ENCODE results near the gene ACP1.
A peak's percentile ranks its signal among the peaks of the same experiment; 100 is the strongest.

The ACP1 gene

DNA sequence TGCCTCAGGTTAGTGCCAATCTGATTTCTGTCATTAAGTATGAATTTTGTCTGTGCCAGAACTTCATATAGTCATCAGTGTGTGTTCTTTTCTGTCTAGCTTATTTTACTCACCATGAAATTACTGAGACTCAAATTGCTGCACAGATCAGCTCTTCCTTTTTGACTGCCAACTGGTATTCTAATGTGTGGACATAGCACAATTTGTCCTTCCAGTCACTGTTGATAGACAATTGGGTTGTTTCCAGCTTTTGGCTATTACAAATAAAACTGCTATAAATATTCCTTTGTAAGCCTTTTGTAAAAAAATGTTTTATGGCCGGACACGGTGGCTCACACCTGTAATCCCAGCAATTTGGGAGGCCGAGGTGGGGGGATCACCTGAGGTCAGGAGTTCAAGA, 8.7 kb upstream of the ACP1 start:
- no peak for DNase-seq

DNA sequence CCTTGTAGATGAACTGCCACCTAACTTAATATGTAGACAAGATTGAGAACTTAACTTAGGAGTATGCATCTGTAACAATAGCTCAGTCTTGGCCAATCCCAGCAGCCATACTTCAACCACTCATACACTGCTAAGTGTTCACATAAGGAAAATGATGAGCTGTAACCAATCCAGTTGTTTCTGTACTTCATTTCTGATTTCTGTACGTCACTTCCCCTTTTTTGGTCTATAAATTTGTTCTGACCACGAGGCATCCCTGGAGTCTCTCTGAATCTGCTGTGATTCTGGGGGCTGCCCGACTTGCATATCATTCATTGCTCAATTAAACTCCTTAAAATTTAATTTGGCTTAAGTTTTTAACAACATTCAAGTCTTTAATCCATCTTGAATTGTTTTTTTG, 7.3 kb upstream of the ACP1 start:
- no peak for DNase-seq

DNA sequence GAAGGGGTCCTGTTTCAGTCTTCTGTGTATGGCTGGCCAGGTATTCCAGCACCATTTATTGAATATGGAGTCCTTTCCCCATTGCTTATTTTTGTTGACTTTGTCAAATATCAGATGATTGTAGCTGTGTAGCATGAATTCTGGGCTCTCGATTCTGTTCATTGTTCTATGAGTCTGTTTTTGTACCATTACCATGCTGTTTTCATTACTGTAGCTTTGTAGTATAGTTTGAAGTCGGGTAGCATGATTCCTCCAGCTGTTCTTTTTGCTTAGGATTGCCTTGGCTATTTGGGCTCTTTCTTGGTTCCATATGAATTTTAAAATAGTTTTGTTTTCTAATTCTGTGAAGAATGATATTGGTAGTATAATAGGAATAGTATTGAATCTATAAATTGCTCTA, 6.9 kb upstream of the ACP1 start:
- DNase-seq: no peak

DNA sequence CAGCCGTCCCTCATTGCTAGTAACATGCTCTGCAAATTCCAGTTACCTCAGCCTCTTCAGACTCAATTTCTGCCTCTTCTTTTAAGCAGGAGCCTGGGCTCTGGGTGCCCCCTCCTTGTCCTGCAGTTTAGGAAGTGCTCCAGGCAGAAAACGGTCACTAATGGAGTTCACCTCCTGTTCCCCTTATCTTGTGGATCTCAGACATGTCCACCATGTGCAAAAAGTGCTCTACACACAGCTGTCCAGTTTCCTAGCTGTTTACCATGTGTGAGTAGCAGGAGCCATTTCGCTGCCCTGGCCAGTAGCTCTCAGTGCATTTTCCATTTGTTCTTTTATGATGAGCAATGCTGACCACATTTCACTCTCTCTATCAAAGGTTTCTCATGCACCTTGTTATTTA, 5.8 kb upstream of the ACP1 start:
- no peak for DNase-seq

DNA sequence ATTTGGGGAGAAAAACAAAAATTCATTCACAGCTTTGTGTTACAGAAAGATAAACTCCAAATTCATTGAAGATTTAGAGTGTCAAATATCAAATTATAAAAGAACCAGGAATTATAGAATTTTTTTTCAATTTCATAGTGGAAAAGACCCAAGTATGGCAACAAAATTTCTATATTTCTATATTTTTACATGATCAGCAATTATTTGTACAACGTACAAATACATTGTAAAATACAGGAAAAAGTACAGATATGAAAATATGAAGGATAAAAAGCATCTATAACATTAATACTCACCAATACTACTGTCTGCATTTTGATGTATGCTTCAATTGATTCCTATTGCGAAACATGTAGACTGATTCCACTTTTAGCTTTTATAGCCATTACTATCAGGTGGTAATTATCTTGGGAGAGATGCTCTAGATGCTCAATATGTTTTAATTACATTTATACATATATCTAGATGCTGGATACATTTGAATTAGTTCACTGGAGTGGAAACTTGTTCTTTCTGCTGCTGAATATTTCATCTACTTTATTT, 4.9 kb upstream of the ACP1 start:
- DNase-seq: no peak

DNA sequence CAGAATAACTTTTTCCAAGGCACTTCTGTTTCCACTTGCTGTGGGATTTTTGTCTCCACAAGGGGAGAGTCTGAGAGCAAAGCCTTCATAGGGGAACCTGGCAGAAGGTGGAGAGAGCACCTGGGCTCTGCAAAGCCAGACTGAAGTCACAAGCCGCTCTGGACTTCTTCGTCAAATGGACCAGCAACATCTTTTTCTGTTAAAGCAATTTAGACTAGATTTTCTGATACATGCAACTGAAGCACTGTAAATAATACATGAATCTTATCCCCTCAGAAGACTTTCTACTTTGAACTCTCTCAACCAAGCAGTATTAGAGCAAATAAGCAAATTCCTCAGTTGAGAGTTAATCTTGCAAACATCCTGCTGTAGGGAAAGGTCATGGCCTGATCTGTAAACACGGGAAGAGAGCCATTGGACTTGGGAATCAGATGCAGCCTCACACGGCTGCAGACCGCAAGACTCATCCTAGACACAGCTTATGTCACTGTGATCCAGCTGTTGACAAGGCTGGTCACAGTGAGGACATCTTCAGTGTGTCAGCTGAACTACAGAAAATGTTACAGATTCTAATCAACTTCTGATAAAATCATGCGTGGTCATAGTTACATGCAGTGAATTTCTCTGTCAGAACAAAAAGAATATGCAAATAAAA, 4.1 kb upstream of the ACP1 start:
- no peak for DNase-seq

DNA sequence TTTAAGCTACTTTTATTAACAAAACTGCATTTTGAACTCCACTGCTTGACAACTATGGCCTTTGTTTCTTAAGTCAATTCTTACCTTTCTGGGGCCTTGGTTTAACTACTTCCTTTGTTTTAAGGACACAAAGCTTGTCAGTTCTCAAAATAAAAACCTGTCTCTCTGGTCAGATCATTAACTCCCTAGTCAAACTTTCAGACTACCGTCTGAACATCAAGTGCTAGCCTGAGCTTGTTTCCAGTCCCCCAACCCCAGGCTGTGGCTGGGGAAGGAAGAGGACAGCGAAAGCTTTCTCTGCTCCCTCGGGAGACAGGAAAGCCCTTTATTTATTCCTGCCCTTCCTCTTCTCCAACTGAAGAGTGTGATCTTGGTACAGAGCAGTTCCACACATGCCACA, 2.6 kb upstream of the ACP1 start:
- DNase-seq: no peak

DNA sequence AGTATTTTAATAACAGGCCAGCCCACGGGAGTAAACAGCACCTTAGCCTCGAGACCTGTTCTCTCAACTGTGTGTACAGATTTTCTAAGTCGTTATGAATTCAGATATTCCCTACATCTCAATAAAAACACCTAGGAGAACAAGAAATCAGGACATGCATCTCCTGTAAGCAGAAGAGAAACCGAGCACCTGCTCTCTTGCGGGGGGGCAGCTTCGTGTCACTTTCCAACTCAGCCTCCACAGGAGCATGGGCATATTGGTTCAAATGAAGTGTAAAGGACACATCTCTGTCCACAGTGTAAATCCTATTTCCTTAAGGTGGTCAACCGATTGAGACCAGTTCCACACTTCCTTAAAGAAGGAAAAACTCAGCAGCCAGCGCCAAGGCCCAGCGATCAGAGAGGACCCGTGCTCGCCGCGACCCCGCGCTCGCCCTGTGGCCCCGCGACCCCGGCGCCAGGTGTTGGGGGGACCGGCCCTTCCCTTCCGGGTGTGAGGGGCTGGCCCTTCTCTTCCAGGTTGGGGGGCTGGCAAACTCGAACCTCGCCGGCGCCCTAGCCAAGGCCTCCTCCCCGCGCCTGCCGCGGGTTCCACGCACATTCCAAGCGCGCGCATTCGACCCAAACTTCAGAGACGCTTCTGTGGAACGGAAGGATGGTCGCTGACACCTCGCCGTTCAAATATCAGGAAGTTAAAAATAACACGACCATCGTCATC, 1.6 kb upstream of the ACP1 start:
- no peak for DNase-seq

DNA sequence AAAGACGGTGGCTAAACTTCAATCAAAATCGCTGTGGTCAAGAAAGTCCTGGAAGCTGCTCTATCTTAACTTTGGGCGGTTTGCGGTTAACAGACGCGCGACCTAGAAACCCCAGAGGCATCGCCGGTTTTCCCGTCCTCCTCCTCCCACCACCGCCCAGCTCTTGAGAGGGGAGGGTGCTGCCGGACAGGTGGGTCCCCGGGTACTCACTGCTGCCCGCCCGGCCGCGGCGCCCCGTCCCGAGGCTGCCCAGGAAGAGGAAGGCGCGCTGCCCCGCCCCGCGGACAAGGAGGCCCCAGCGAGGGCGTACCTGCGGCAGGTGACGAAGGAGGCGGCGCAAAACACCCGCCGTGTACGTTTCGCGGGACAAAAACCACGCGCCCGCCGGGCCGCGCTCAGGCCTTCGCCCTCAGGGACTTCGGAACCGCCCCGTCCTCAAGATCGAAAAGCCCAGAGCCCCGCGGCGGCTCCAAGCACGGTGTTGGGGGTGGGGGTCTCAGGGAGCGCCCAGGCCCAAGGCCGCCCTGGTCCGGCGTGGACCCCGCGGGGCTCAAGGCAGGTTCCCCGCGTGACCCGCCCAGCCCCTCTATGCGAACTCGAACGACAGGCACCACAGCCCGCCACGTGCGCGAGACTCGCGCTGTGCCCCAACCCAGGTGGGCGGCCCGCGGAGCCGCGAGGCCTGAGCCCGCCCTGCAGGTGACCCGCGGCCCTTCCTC, 814 bp upstream of the ACP1 start, which contains the start of gene SH3YL1:
TSS of gene SH3YL1 (minus strand) at position 259 of the 719 bp plus-strand sequence. CDS start at position 211, 48 bp downstream.
- DNase-seq: peak; percentile 41

DNA sequence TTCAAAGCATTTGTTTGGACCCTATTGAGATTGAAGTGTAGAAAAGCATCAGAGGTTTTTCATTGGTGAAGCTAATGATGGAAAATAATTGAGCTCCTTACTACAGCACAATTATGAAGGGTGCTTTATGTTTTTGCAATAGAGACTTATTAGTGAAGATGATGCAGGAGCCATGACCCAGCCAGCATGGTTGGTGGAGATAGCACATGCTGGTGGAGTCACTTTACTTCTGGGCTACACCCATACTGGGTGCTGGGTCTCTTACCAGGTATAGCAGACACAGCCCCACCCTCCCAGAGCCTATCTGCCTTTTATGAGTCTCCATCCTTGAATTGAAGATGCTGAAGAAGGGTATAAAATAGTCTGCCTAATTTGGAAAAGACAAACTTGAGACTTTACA, 3.6 kb downstream of the ACP1 start:
- DNase-seq: no peak

DNA sequence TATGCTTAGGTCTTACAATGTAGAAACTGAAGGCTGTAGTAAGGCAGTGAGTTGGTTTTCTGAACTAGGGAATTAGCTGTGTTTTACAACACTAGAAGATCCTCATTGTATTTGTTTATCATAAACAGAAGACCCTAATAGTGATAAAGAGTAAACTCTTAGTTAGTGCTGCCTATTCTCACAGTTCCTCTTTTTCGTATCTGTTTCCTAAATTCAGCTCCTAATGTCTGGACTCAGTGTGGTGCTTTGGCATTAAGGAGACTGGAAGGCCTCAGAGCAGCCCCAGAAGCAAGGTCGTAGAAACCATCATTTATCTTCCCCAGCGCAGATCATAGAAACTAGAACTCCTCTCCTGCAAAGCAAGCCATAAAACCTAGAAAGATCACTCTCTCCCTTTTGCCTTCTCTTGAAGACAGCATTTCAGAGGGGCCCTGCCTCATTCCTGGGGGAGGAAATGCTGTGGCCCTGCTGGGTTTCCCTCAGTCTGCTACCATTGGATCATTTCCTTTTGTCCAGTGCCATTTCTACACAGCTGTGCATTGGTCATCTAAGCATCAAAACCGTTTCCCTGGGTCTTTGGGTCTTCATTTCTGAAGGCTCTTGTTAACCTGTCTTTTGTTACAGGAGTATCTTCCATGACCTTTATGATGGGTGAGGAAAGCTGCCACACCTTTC, 4.7 kb downstream of the ACP1 start:
- DNase-seq: no peak

DNA sequence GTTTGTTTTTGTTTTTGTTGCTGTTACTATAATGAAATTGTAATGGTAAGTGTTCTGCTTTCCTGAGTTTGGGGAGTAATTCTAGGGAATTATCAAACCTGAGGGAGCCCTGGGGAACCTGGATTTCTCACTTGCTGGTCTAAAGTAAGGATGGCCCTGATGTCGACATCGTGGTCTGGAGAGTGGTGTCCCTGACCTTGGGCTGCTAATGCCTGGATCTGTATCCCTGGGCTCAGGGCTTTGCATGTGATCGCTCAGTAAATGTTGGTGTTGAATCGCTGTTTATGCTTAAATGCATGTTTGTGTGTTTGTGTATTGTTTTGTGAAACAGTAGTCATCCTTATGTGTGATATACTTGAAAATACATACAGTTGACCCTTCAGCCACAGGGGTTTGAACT, 6.1 kb downstream of the ACP1 start:
- no peak for DNase-seq

DNA sequence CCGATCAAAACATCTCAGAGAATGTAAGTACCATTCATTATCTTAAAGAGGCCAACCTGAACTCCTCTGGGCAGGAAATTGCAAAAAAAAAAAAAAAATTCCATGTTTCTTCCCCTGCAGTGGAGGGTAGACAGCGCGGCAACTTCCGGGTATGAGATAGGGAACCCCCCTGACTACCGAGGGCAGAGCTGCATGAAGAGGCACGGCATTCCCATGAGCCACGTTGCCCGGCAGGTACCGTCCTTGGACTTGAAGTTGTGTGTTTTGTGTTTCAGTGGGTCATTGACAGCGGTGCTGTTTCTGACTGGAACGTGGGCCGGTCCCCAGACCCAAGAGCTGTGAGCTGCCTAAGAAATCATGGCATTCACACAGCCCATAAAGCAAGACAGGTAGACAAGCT, 7.2 kb downstream of the ACP1 start:
- DNase-seq: no peak

DNA sequence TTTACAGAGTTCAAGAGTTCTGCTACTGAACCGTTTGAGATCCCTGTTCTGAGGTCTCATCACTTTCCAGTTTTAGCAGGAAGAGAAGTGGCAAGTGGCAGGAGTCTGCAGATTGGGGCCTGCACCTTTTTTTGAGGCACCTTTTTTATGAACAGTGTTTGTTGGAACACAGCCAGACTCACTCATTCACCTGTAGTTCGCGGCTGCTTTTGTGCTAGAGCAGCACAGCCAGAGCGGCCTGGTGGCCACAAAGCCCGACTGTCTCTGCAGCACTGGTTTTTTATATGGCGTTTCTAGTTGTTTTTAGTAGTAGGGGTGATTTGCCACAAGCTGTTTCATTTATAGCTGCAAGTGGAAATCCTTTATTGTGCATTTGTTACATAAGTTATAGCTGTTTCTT, 8.6 kb downstream of the ACP1 start:
- no peak for DNase-seq

DNA sequence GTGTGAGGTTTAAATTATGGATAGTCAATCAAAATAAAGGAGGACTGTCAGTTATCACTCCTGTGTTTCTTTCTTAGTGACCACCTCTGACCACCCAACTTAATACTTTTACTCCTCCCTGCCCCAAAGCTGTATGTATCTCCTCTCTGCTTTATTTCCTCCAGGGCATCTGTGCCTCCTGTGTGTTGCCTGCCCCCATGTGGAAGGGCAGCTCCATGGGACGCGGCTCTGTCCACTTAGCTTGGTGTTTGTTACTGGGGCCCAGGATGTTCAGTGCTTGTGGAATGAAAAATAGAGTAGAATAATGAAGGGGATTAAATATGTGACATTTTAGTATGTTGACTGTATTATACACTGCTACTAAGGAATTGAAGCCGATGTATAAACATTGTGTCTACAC, 9.8 kb downstream of the ACP1 start:
- no peak for DNase-seq

DNA sequence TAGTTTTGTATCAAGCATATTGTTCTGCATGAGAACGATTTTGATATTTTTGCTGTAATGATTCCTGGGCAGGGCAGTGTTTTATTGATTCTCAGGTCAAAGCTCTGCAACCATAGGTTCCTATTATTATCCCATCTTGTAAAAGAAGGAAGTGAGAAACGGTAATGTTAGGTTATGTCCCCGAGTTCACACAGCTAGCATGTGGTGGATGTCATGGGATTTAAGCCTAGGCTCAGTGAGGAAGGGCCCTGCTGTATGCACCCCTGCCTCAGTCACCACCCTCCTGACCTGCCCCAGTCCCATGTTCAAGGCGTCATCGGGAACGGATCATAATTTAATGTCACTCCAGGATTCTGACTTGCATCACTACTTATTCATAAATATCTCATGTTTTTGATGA, 10.7 kb downstream of the ACP1 start:
- DNase-seq: no peak

DNA sequence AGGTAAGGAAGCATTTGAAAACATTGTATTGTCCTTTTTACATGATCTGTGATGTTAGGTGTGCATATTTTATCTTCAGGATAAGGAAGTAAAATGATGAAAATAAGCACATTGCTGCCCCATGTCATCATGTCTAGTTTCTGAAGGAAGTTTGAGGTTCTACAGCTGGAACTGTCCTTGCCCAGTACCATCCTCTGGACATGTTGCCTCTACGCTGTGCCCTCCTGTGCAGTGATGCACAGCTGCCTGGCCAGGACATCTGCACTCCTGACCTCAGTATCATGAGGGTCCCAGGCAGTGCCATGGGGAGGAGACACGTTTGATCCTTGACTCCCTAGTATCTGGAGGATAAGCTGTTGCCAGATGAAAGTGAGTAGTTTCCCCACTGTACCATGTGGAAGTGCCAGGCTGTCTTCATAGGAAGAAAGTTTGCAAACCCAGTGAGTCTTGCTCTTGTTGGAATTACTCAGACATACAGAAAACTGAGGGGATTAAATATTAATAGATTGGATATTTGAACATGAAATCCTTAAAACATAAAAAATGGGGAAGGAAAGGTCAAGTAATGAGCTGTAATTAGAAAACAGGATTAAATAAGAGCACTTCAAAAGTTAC, 13.7 kb downstream of the ACP1 start:
- no peak for DNase-seq

DNA sequence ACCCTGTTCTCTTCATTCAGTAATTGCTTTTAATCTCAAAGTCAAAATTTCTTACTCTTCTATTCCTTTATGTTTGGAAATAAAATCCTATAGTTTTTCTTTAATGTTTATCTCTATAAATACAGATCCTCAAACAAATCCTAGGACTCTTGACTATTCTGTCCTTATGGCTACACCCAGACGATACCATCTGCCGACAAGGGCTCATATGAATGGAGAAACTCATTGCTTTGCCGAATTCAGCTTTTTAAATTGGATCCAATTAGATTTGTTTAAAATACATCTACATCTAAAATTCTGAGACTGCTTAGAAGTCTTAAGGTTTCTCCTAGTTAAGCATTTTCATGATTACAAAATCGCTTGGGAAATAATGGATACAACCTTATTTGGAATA, 14.2 kb downstream of the ACP1 start:
- no peak for DNase-seq

DNA sequence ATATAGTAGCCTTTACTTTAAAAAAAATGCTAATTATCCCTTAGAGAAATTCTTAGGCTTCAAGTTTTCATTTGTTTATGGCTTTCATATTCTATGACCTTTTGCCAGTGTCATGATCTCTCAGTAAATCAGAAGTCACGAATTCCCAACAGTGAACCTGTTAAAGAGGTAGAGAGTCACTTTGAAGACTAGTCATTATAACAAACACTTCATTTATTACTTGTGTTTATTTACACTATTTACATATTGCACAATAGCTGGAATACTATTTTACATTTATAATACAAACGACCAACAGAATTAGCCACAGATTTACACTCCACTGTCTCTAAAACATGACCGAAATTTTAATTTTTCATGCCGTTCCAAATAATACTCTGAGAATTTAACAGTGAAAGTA, 14.6 kb downstream of the ACP1 start:
- DNase-seq: no peak

DNA sequence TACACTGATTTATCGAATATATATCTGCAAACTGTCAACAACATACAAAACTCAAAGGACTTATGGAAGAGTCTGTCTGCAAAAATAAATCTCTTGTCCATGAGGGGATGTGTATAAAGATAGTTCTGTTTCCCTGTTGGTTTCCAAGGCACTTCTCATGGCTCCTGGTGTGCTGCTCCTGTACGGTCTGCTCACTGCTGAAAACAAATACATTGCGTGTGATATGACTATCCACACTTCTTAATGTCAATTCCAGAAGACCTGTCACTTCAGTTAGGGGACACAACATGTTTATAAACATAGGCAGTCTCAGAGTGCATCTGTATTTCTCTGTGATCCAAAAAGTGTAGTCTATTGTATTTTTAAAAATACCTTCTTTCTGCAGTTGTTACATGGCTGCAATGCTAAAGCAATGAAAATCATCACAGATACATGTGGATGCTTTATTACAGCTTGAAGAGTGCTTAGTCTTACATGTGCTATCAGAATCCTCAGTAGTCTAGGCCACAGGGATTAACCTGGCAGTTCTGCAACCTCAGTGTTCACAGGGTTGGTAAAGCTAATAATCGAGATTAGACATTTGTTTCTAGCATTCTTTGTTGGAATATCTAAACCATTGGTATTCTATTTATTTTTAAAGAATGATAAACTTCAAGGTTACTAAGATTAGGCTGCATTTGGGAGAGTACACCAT, 15.4 kb downstream of the ACP1 start:
- DNase-seq: no peak

DNA sequence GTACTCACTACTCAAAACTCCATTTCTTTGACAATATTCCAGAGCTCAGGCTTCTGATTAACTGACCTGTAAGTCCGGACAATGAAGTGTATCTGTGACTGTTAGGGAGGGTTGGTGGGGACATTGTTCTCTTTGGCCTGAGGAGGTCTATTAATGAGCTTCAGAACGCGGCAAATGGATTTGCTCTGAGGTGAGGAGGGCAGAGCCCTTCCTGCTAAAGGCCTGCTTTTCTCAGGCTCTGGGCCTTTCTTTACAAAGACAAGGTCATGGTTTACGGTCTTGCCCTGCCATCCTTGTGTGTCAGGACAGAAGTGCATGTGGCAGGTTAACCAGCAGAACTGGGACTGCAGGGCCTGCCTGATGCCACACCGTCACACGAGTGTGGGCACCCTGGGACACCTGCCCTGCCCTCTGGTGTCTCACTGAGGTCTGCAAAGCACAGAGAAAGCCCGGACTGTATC, 15.9 kb downstream of the ACP1 start:
- no peak for DNase-seq

DNA sequence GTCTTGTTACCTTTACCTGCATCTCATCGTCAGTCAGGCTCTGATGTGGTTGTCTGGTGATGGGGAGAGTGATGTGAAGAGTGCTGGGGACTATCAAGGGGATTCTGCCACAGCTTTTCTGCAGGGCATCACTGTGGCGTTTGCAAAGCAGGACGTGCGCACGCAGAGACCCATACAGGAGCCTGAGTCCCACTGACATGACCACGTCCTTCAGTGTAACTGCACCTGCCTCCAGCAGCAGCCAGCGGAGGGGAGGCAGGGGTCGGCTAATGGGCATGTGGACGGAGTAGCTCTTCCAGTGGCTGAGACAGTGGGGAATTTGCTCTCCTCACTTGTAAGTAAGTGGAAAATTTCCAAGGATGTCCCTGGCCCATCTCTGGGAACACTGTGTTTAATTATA, 16.6 kb downstream of the ACP1 start:
- DNase-seq: no peak

Data from femur (tissue), 1 donor.